Caco-2 (cell line): ENCODE data around the gene NOB1. TPM values are rescaled to one million over a fixed set of nuclear protein-coding genes. Genes with fewer than 3 reads are reported as not detected.

Experiments used
- BruUV-seq: library from RNA; stranded (reverse); fragments of 400-500 nt; replicated peaks from 2 replicates; lab custom pipeline; 2021; lab: Mats Ljungman, UMichigan
- CTCF ChIA-PET: fragments of 300-600 bp; sonication (Branson Sonifier 250); formaldehyde crosslinking; loops from one replicate; lab custom pipeline; 2022; ENCODE audit warnings: antibody characterized with exemption; lab: Charles Lee
- POLR2A ChIA-PET: fragments of 300-600 bp; sonication (Branson Sonifier 250); formaldehyde crosslinking; loops from one replicate; lab custom pipeline; 2022; ENCODE audit warnings: antibody characterized with exemption; lab: Charles Lee
- DNase-seq, 2 experiments: peaks; one replicate each; pipeline versions ENCODE4 v3.0.0 to v3.0.0-alpha.2; 2020 to 2022
- H3K27me3 ChIP-seq: replicated peaks from 2 replicates; pipeline ENCODE4 v1.6.0; 2011; ENCODE audit warnings: low read length; ENCODE audit not compliant: control insufficient read depth, insufficient read depth
- H3K36me3 ChIP-seq: 2 replicates; pipeline ENCODE4 v1.5.1; 2011; ENCODE audit warnings: low read length; ENCODE audit not compliant: control insufficient read depth, insufficient read depth
- H3K4me1 ChIP-seq: fragments of 250-450 bp; sonication (Bioruptor Pico); 2 replicates; pipeline ENCODE4 v1.5.1; 2020; ENCODE audit warnings: mild to moderate bottlenecking
- H3K4me3 ChIP-seq: 2 replicates; pipeline ENCODE4 v1.5.1; 2011; ENCODE audit warnings: low read depth, mild to moderate bottlenecking, control low read depth, low read length
- H3K9me3 ChIP-seq: fragments of 250-450 bp; sonication (Bioruptor Pico); 2 replicates; pipeline ENCODE4 v1.5.1; 2020; ENCODE audit warnings: mild to moderate bottlenecking, moderate library complexity
- H3K27ac Mint-ChIP-seq: one replicate; pipeline ENCODE4 v1.8.0; 2022; ENCODE audit warnings: mixed read lengths; ENCODE audit not compliant: unreplicated experiment
- H3K27me3 Mint-ChIP-seq: one replicate; pipeline ENCODE4 v1.8.0; 2022; ENCODE audit warnings: mixed read lengths; ENCODE audit not compliant: insufficient read depth, unreplicated experiment
- H3K36me3 Mint-ChIP-seq: one replicate; pipeline ENCODE4 v1.8.0; 2022; ENCODE audit warnings: mild to moderate bottlenecking, mixed read lengths; ENCODE audit not compliant: insufficient read depth, unreplicated experiment
- H3K4me1 Mint-ChIP-seq: one replicate; pipeline ENCODE4 v1.8.0; 2022; ENCODE audit warnings: low read depth, mixed read lengths; ENCODE audit not compliant: unreplicated experiment
- H3K4me3 Mint-ChIP-seq: one replicate; pipeline ENCODE4 v1.8.0; 2022; ENCODE audit warnings: mild to moderate bottlenecking, moderate library complexity, mixed read lengths; ENCODE audit not compliant: unreplicated experiment
- H3K9me3 Mint-ChIP-seq: one replicate; pipeline ENCODE4 v1.8.0; 2022; ENCODE audit warnings: mixed read lengths; ENCODE audit not compliant: unreplicated experiment
- CTCF ChIP-seq, 2 experiments: fragments of 200-600 bp in 1 of 2; IDR thresholded peaks; 1 replicate in 1 of 2; 2 replicates in 1 of 2; pipeline versions ENCODE4 v1.5.1 to v1.8.0; 2011 to 2022; ENCODE audit warnings: antibody characterized with exemption in 1 of 2, control low read depth in 1 of 2, inconsistent platforms in 1 of 2, low read depth in 1 of 2, low read length in 1 of 2, mild to moderate bottlenecking in 1 of 2, moderate library complexity in 1 of 2; ENCODE audit not compliant: insufficient read depth in 1 of 2, severe bottlenecking in 1 of 2, unreplicated experiment in 1 of 2
- intact Hi-C: fragments of 100-400 bp; cut with micrococcal nuclease; formaldehyde crosslinking; loops from one replicate; pipeline ENCODE4 v1.10.0; 2022; ENCODE audit not compliant: unreplicated experiment
- total RNA-seq: library from RNA; stranded (reverse); gene quantifications from 2 replicates; pipeline ENCODE4 v1.2.3, GENCODE V29; 2022

Gene NOB1
- total RNA-seq, 1 experiment from 2014 or later = 120 TPM

DNA sequence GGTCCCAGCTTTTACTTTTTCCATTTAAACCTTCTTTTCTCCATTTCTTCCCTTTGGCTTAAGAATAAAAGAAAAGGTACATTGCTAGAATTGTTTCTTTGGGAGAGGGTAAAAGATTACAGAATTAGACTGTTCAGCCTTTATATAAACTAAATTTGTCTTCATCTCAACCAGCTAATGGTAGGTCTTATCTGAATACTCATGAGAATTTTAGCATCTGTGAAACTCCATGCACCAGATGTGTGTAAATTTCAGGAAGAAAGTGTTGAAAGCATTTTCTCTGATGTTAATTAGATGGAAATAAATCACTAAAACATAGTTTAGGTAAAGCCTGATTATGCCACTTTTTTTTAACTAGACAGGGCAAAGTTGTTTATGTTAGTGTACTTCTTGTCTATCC is 53.3 kb downstream of the NOB1 start:
- no peak for DNase-seq
- CTCF ChIA-PET = no interaction called here

DNA sequence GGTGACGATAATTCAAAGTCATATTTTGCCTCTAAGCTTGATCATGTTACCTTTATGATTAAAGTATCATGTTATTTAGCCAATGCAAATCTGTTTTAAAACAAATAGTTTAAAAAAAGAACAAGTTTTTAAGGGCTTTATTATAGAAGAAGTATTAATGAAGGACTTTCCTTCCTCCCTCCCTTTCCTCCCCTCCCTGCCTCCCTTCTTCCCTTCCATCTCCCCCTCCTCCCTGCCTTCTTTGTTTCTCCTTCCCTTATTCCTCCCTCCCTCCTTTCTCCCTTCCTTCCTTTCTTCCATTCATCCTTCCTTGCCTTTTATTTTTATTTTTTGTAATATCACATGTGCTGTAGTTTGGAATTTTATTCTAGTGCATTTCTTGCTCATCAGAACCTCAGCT is 54.8 kb downstream of the NOB1 start:
- H3K4me1 ChIP-seq = no peaks in the 10 kb centered on the region
- CTCF ChIA-PET = no interaction called here

More for the DNA sequence above, 53.3 kb downstream of the NOB1 start:
- Mint-ChIP-seq H3K27me3 (no peaks in the 10 kb centered on the region), H3K9me3 (no peaks in the 10 kb centered on the region), H3K36me3 (peaks cover 77% of the 10 kb centered on the region), H3K4me3 (no peak overlapping the region), H3K4me1 (peaks cover 8% of the 10 kb centered on the region), H3K27ac (no peak overlapping the region)
- no peak for TF ChIP-seq CTCF (IDR thresholded peaks at IDR 0.05; ENCODE audit: insufficient read depth in 1 of 2, low read depth in 1 of 2, low read length in 1 of 2, severe bottlenecking in 1 of 2, unreplicated experiment in 1 of 2)
- Histone ChIP-seq H3K36me3 (0 out of 2 replicates have a peak, but pooled peaks cover 2% of the 10 kb centered on the region), H3K4me3 (no peak overlapping the region), H3K9me3 (no peaks in the 10 kb centered on the region), H3K27me3 (no peaks in the 10 kb centered on the region), H3K4me1 (peaks cover 3% of the 10 kb centered on the region)
- intact Hi-C loops = no loop called here
- no TSS peak for BruUV-seq
- POLR2A ChIA-PET = no interaction called here

GRCh38 chr16:69698404-69698803 is 56.3 kb downstream of the NOB1 start:
- Histone ChIP-seq H3K36me3 (peaks cover 8% of the 10 kb centered on the region), H3K4me1 (no peaks in the 10 kb centered on the region), H3K4me3 (no peak overlapping the region), H3K27me3 (no peaks in the 10 kb centered on the region), H3K9me3 (no peaks in the 10 kb centered on the region)
- H3K27ac Mint-ChIP-seq = no peak overlapping the region
- no peaks in the 10 kb centered on the region for H3K27me3 Mint-ChIP-seq
- intact Hi-C loops = no loop called here
- ChIA-PET POLR2A (no interaction called here), CTCF (no interaction called here)
- DNase-seq = no peak
- peaks cover 13% of the 10 kb centered on the region for H3K4me1 Mint-ChIP-seq
- no peak for TF ChIP-seq CTCF (IDR thresholded peaks at IDR 0.05; ENCODE audit: insufficient read depth in 1 of 2, low read depth in 1 of 2, low read length in 1 of 2, severe bottlenecking in 1 of 2, unreplicated experiment in 1 of 2)
- H3K36me3 Mint-ChIP-seq = peaks cover 80% of the 10 kb centered on the region
- no peak overlapping the region for H3K4me3 Mint-ChIP-seq
- BruUV-seq = no TSS peak
- no peaks in the 10 kb centered on the region for H3K9me3 Mint-ChIP-seq

More for the DNA sequence above, 54.8 kb downstream of the NOB1 start:
- POLR2A ChIA-PET = no interaction called here
- Mint-ChIP-seq H3K4me1 (peaks cover 6% of the 10 kb centered on the region), H3K9me3 (no peaks in the 10 kb centered on the region), H3K27me3 (no peaks in the 10 kb centered on the region), H3K36me3 (peaks cover 78% of the 10 kb centered on the region), H3K27ac (no peak overlapping the region), H3K4me3 (no peak overlapping the region)
- H3K36me3 ChIP-seq = 0 out of 2 replicates have a peak, but pooled peaks cover 3% of the 10 kb centered on the region
- no peaks in the 10 kb centered on the region for H3K9me3 ChIP-seq
- BruUV-seq = TSS peak; percentile 0
- intact Hi-C loops = no loop called here
- no peak for TF ChIP-seq CTCF (IDR thresholded peaks at IDR 0.05; ENCODE audit: insufficient read depth in 1 of 2, low read depth in 1 of 2, low read length in 1 of 2, severe bottlenecking in 1 of 2, unreplicated experiment in 1 of 2)
- no peak for DNase-seq
- H3K27me3 ChIP-seq = no peaks in the 10 kb centered on the region
- H3K4me3 ChIP-seq = no peak overlapping the region
